SK-N-SH (cell line): ENCODE data around the gene JMJD7. TPM values are rescaled to one million over a fixed set of nuclear protein-coding genes. Genes with fewer than 3 reads are reported as not detected.

ENCODE experiments used
- CTCF ChIA-PET: fragments of 300-600, 350-600 bp; formaldehyde crosslinking; extraction: SDS; loops from one replicate; lab custom pipeline; 2021; lab: Yijun Ruan, JAX
- POLR2A ChIA-PET: fragments of 350-600 bp; sonication (Branson Sonifier 250); formaldehyde crosslinking; extraction: SDS; loops from one replicate; lab custom pipeline; 2020; ENCODE audit warnings: antibody characterized with exemption, inconsistent platforms; lab: Yijun Ruan, JAX
- DNase-seq: peaks from one replicate; pipeline ENCODE4 v3.0.0; 2012
- H2AFZ ChIP-seq: fragments of 200-600 bp; sonication (generic); 2 replicates; pipeline ENCODE4 v1.8.1; 2016; ENCODE audit warnings: antibody characterized with exemption, mild to moderate bottlenecking, low read depth
- H3F3A ChIP-seq: fragments of 200-600 bp; sonication (generic); replicated peaks from 2 replicates; pipeline ENCODE3; 2016; ENCODE audit warnings: antibody characterized with exemption, mild to moderate bottlenecking; ENCODE audit not compliant: insufficient read depth
- H3K27ac ChIP-seq, 2 experiments: fragments of 200-500 bp in 1 of 2; fragments of 200-600 bp in 1 of 2; sonication (Bioruptor generic) in 1 of 2; sonication (generic), shearing (Covaris generic) in 1 of 2; 2 replicates each; pipeline versions ENCODE4 v1.5.1 to v1.6.1; 2014 to 2016; ENCODE audit warnings: low read depth in 2 of 2, inconsistent platforms in 1 of 2, low read length in 1 of 2, mild to moderate bottlenecking in 1 of 2, mixed read lengths in 1 of 2
- H3K27me3 ChIP-seq: fragments of 200-600 bp; sonication (generic), shearing (Covaris generic); 2 replicates; pipeline ENCODE4 v1.6.1; 2016; ENCODE audit warnings: mixed run types; ENCODE audit not compliant: insufficient read depth
- H3K36me3 ChIP-seq, 2 experiments: fragments of 200-500 bp in 1 of 2; fragments of 200-600 bp in 1 of 2; sonication (Bioruptor generic) in 1 of 2; sonication (generic) in 1 of 2; replicated peaks in 1 of 2; 2 replicates each; pipeline versions ENCODE3 to v1.5.1; 2014 to 2016; ENCODE audit warnings: low read length in 1 of 2, mild to moderate bottlenecking in 1 of 2; ENCODE audit not compliant: insufficient read depth in 2 of 2, control insufficient read depth in 1 of 2
- H3K4me1 ChIP-seq, 2 experiments: fragments of 200-500 bp in 1 of 2; fragments of 200-600 bp in 1 of 2; sonication (Bioruptor generic) in 1 of 2; sonication (generic), shearing (Covaris generic) in 1 of 2; 2 replicates each; pipeline versions ENCODE4 v1.5.1 to v1.6.1; 2014 to 2016; ENCODE audit warnings: low read depth in 1 of 2, low read length in 1 of 2, mixed run types in 1 of 2; ENCODE audit not compliant: insufficient read depth in 2 of 2, control insufficient read depth in 1 of 2
- H3K4me2 ChIP-seq: fragments of 200-600 bp; sonication (generic), shearing (Covaris generic); 2 replicates; pipeline ENCODE4 v1.6.1; 2017; ENCODE audit warnings: mixed run types
- H3K4me3 ChIP-seq, 2 experiments: fragments of 200-500 bp in 1 of 2; fragments of 200-600 bp in 1 of 2; sonication (Bioruptor generic) in 1 of 2; sonication (generic), shearing (Covaris generic) in 1 of 2; 2 replicates each; pipeline versions ENCODE4 v1.5.1 to v1.8.1; 2014 to 2016; ENCODE audit warnings: low read depth in 2 of 2, inconsistent platforms in 1 of 2, low read length in 1 of 2, mild to moderate bottlenecking in 1 of 2, mixed read lengths in 1 of 2, moderate library complexity in 1 of 2
- H3K79me2 ChIP-seq: fragments of 200-600 bp; sonication (generic); 2 replicates; pipeline ENCODE4 v1.8.1; 2017; ENCODE audit warnings: mild to moderate bottlenecking; ENCODE audit not compliant: insufficient read depth
- H3K9ac ChIP-seq: fragments of 200-600 bp; sonication (generic); 2 replicates; pipeline ENCODE4 v1.6.1; 2017; ENCODE audit warnings: mixed run types
- H3K9me2 ChIP-seq: fragments of 200-600 bp; sonication (generic); 2 replicates; pipeline ENCODE4 v1.6.1; 2017; ENCODE audit warnings: mixed run types
- H3K9me3 ChIP-seq: fragments of 200-600 bp; sonication (generic); 2 replicates; pipeline ENCODE4 v1.6.1; 2017; ENCODE audit warnings: mixed run types, mild to moderate bottlenecking, moderate library complexity
- H4K20me1 ChIP-seq: fragments of 200-600 bp; sonication (generic); 2 replicates; pipeline ENCODE4 v1.6.1; 2017; ENCODE audit warnings: mild to moderate bottlenecking, mixed run types; ENCODE audit not compliant: insufficient read depth
- CHD2 ChIP-seq: fragments of 150-350 bp; IDR thresholded peaks from 2 replicates; pipeline ENCODE4 v1.6.1; 2018; ENCODE audit warnings: low read length; ENCODE audit not compliant: partially characterized antibody
- FOSL2 ChIP-seq: IDR thresholded peaks from 2 replicates; pipeline ENCODE4 v1.4.0; 2012; ENCODE audit warnings: low read depth, mild to moderate bottlenecking, moderate library complexity, borderline replicate concordance
- GABPA ChIP-seq: IDR thresholded peaks from 2 replicates; pipeline ENCODE4 v1.4.0; 2012; ENCODE audit warnings: low read depth, mild to moderate bottlenecking
- GATA2 ChIP-seq: sonication (generic); formaldehyde crosslinking; IDR thresholded peaks from 2 replicates; pipeline ENCODE4 v1.5.0; 2020; ENCODE audit warnings: mild to moderate bottlenecking, missing genetic modification reagents
- MEF2A ChIP-seq: IDR thresholded peaks from 2 replicates; pipeline ENCODE4 v1.4.0; 2012; ENCODE audit warnings: low read depth, borderline replicate concordance
- POLR2AphosphoS5 ChIP-seq: IDR thresholded peaks from 2 replicates; pipeline ENCODE4 v1.6.1; 2012; ENCODE audit warnings: low read depth, low read length
- RAD21 ChIP-seq: IDR thresholded peaks from 2 replicates; pipeline ENCODE4 v1.6.1; 2012; ENCODE audit warnings: mild to moderate bottlenecking, low read length
- RCOR1 ChIP-seq: fragments of 150-350 bp; IDR thresholded peaks from 2 replicates; pipeline ENCODE4 v1.6.1; 2017; ENCODE audit warnings: antibody characterized with exemption, low read length
- RFX5 ChIP-seq: IDR thresholded peaks from 2 replicates; pipeline ENCODE4 v1.6.1; 2012; ENCODE audit warnings: mild to moderate bottlenecking, improper control_type of control experiment, low read length
- RXRA ChIP-seq: IDR thresholded peaks from 2 replicates; pipeline ENCODE4 v1.4.0; 2012; ENCODE audit warnings: low read depth, mild to moderate bottlenecking, borderline replicate concordance
- SIN3A ChIP-seq: IDR thresholded peaks from 2 replicates; pipeline ENCODE4 v1.6.1; 2012; ENCODE audit warnings: low read depth, mild to moderate bottlenecking, low read length, moderate library complexity, borderline replicate concordance
- SMC3 ChIP-seq: IDR thresholded peaks from 2 replicates; pipeline ENCODE4 v1.6.1; 2012; ENCODE audit warnings: low read depth, low read length, improper control_type of control experiment
- TCF12 ChIP-seq: IDR thresholded peaks from 2 replicates; pipeline ENCODE4 v1.4.0; 2012
- TEAD4 ChIP-seq: IDR thresholded peaks from 2 replicates; pipeline ENCODE4 v1.4.0; 2012; ENCODE audit warnings: mild to moderate bottlenecking, borderline replicate concordance; ENCODE audit not compliant: insufficient read depth
- YY1 ChIP-seq: IDR thresholded peaks from 2 replicates; pipeline ENCODE4 v1.4.0; 2012; ENCODE audit warnings: low read depth, mild to moderate bottlenecking
- WGBS: methylation state at CpG from one replicate; pipeline ENCODE4 v1.1.6; 2017; ENCODE audit warnings: low lambda C conversion rate; 5-methylcytosine and 5-hydroxymethylcytosine counted together
- polyA plus RNA-seq, 3 experiments: library from polyadenylated mRNA; depleted of rRNA; stranded (reverse); fragments of >200 nt; gene quantifications; 2 replicates each; pipeline ENCODE4 v1.2.3, GENCODE V29; 2012
- TF ChIP-seq, protein P1 (sequence below): IDR thresholded peaks from 2 replicates; pipeline ENCODE4 v1.4.0; 2012; ENCODE audit warnings: low read depth, borderline replicate concordance
- TF ChIP-seq, protein P2 (sequence below): IDR thresholded peaks from 2 replicates; pipeline ENCODE4; 2012
- TF ChIP-seq, protein P3 (sequence below): IDR thresholded peaks from 2 replicates; pipeline ENCODE4 v1.4.0; 2012; ENCODE audit warnings: low read depth
- TF ChIP-seq, protein P4 (sequence below): fragments of 150-350 bp; IDR thresholded peaks from 2 replicates; pipeline ENCODE4 v1.6.1; 2017; ENCODE audit warnings: antibody characterized with exemption, low read length, low read depth, borderline replicate concordance
- TF ChIP-seq, protein P5 (sequence below): fragments of 150-350 bp; IDR thresholded peaks from 2 replicates; pipeline ENCODE4 v1.6.1; 2016; ENCODE audit warnings: mild to moderate bottlenecking, low read depth, low read length

Gene JMJD7
- polyA plus RNA-seq, 1 of the 3 experiments (the other 2 are of a cell fraction): 6.5 TPM

DNA sequence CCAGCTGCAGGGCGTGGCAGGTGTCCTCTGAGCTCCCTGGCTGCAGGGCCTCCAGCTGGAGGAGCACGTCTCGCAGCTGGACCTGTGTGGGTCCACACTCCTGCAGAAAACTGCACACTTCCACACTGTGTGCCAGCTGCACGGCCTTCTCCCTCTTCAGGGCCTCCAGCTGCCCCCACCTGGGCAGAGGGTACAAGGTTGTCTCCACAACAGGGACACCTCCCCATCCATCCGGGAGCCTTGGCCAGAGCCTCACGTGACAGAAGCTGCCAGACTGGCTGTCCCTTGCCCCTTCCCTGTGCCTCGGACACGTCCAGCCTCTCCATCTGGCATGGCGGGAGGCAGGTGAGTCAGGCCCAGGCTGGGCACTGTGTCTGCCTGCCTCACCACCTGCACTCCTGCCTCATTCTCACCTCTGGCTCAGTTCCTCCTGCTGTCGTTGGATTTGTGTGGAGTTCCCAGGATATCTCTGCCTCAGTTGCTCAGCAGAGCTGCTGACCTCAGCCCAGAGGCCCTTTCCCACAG is 51.5 kb downstream of the JMJD7 start:
- Histone ChIP-seq H4K20me1 (no peaks in the 10 kb centered on the region), H3K27me3 (no peaks in the 10 kb centered on the region), H3K79me2 (no peaks in the 10 kb centered on the region), H3K9me2 (no peaks in the 10 kb centered on the region), H3K36me3 (no peaks in the 10 kb centered on the region), H3K9ac (no peak overlapping the region), H3F3A (no peaks in the 10 kb centered on the region), H2AFZ (no peak overlapping the region), H3K9me3 (no peaks in the 10 kb centered on the region), H3K27ac (no peak overlapping the region), H3K4me1 (peaks cover 0 to 27% of the 10 kb centered on the region in 2 experiments; a peak in 1 of 4 replicates), H3K4me3 (no peak overlapping the region), H3K4me2 (no peak overlapping the region)
- ChIA-PET POLR2A (interaction anchor here (0.6 kb wide), 1 partner anchor 335 kb away, joined by 3 read pairs; the partner anchor contains the start of gene RPAP1), CTCF (interaction anchor here (0.8 to 1.0 kb wide), 2 partner anchors 18 to 53 kb away, joined by 3 read pairs; no protein-coding TSS in a partner anchor)
- TF ChIP-seq FOSL2: no peak
- no peak for TF ChIP-seq TEAD4
- TF ChIP-seq, protein P1, sequence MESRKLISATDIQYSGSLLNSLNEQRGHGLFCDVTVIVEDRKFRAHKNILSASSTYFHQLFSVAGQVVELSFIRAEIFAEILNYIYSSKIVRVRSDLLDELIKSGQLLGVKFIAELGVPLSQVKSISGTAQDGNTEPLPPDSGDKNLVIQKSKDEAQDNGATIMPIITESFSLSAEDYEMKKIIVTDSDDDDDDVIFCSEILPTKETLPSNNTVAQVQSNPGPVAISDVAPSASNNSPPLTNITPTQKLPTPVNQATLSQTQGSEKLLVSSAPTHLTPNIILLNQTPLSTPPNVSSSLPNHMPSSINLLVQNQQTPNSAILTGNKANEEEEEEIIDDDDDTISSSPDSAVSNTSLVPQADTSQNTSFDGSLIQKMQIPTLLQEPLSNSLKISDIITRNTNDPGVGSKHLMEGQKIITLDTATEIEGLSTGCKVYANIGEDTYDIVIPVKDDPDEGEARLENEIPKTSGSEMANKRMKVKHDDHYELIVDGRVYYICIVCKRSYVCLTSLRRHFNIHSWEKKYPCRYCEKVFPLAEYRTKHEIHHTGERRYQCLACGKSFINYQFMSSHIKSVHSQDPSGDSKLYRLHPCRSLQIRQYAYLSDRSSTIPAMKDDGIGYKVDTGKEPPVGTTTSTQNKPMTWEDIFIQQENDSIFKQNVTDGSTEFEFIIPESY: no peak
- TF ChIP-seq RAD21: no peak
- TF ChIP-seq, protein P2, sequence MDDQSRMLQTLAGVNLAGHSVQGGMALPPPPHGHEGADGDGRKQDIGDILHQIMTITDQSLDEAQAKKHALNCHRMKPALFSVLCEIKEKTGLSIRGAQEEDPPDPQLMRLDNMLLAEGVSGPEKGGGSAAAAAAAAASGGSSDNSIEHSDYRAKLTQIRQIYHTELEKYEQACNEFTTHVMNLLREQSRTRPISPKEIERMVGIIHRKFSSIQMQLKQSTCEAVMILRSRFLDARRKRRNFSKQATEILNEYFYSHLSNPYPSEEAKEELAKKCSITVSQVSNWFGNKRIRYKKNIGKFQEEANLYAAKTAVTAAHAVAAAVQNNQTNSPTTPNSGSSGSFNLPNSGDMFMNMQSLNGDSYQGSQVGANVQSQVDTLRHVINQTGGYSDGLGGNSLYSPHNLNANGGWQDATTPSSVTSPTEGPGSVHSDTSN: no peak
- TF ChIP-seq YY1: no peak
- TF ChIP-seq GABPA: no peak
- no peak for TF ChIP-seq GATA2
- TF ChIP-seq, protein P3, sequence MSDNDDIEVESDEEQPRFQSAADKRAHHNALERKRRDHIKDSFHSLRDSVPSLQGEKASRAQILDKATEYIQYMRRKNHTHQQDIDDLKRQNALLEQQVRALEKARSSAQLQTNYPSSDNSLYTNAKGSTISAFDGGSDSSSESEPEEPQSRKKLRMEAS: no peak
- TF ChIP-seq, protein P4, sequence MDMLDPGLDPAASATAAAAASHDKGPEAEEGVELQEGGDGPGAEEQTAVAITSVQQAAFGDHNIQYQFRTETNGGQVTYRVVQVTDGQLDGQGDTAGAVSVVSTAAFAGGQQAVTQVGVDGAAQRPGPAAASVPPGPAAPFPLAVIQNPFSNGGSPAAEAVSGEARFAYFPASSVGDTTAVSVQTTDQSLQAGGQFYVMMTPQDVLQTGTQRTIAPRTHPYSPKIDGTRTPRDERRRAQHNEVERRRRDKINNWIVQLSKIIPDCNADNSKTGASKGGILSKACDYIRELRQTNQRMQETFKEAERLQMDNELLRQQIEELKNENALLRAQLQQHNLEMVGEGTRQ: no peak
- no peak for DNase-seq
- 94% methylated on average over 5 of the region's 10 CpGs for WGBS

DNA sequence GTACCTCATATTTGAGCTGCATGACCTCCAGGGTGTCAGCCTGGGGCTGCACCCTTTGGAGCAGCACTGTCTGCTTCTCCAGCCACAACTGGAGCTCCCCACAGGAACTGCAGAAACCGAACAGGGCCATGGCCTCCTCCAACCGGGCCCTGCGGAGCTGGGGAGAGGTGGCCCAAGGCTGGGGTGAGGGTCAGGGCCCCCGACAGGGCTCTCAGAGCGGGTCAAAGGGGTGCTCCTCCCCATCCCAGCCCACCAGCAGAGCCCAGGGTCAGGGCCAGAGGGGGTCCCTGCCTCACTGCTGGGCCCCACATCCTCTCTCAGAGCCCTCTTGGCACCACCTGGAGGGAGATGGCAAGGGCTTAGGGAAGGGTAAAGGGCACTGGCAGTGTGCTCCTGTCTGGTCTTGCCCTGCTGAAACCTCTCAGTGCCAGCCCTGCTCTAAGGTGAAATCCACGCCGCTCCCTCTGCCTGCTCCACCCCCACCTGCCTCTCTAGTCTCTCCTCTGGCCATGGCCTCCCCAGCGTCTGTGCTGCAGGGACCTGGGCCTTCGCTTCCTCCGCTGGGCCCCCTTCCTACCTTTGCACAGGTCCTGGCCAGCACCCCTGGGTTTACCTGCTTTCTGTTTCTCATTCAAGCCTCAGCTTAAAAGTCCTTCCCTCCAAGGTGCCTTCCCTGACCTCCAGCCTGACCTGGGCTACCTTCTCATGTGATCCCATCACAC is 52.4 kb downstream of the JMJD7 start:
- Histone ChIP-seq H3K9ac (no peak overlapping the region), H3K9me3 (no peaks in the 10 kb centered on the region), H3K4me2 (no peak overlapping the region), H3F3A (no peaks in the 10 kb centered on the region), H2AFZ (no peak overlapping the region), H3K79me2 (no peaks in the 10 kb centered on the region), H4K20me1 (no peaks in the 10 kb centered on the region), H3K27ac (no peak overlapping the region), H3K4me1 (peaks cover 0 to 27% of the 10 kb centered on the region in 2 experiments; a peak in 1 of 4 replicates), H3K36me3 (no peaks in the 10 kb centered on the region), H3K27me3 (no peaks in the 10 kb centered on the region), H3K9me2 (no peaks in the 10 kb centered on the region), H3K4me3 (no peak overlapping the region)
- ChIA-PET POLR2A (interaction anchor here (0.6 kb wide), 1 partner anchor 336 kb away, joined by 3 read pairs; the partner anchor contains the start of gene RPAP1), CTCF (interaction anchor here (1.0 to 2.1 kb wide), 2 partner anchors 24 to 54 kb away, joined by 3 to 5 read pairs; no protein-coding TSS in a partner anchor)
- no peak for DNase-seq
- 94% methylated on average over 5 of the region's 10 CpGs for WGBS
- TF ChIP-seq CHD2 (no peak), RCOR1 (no peak), SIN3A (no peak), POLR2AphosphoS5 (no peak), YY1 (no peak), RXRA (no peak), RFX5 (no peak), GABPA (no peak), SMC3 (no peak), GATA2 (no peak), MEF2A (no peak), TCF12 (no peak)
- TF ChIP-seq, protein P5, sequence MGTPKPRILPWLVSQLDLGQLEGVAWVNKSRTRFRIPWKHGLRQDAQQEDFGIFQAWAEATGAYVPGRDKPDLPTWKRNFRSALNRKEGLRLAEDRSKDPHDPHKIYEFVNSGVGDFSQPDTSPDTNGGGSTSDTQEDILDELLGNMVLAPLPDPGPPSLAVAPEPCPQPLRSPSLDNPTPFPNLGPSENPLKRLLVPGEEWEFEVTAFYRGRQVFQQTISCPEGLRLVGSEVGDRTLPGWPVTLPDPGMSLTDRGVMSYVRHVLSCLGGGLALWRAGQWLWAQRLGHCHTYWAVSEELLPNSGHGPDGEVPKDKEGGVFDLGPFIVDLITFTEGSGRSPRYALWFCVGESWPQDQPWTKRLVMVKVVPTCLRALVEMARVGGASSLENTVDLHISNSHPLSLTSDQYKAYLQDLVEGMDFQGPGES: no peak
- TF ChIP-seq, protein P4: no peak
